Fibroblast of gingiva (primary cell): ENCODE measurements around the gene OR6N1.

ENCODE experiments used
- DNase-seq: peaks from one replicate; pipeline ENCODE4 v3.0.0-alpha.2; 2011; ENCODE audit warnings: low read depth

Gene OR6N1

GRCh38 chr1:158735848-158736247 lies 36.1 kb downstream of the OR6N1 start:
- no peak for DNase-seq

- no peak for DNase-seq
Measured at GRCh38 chr1:158732524-158732923, 39.5 kb downstream of the OR6N1 start.

GRCh38 chr1:158731707-158732106 lies 40.3 kb downstream of the OR6N1 start:
- no peak for DNase-seq

GRCh38 chr1:158730453-158730852 lies 41.5 kb downstream of the OR6N1 start:
- no peak for DNase-seq

- no peak for DNase-seq
Measured at GRCh38 chr1:158728510-158729225, 43.3 kb downstream of the OR6N1 start.

- DNase-seq, result no peak
Measured at GRCh38 chr1:158724442-158724841, 47.6 kb downstream of the OR6N1 start.

GRCh38 chr1:158720620-158721019 lies 51.4 kb downstream of the OR6N1 start, which contains the start of gene OR6K3:
TSS of gene OR6K3 (minus strand) at chr1:158720720. CDS start at chr1:158718115, 2,605 bp downstream.
- no peak for DNase-seq

GRCh38 chr1:158719664-158720063 lies 52.3 kb downstream of the OR6N1 start:
- no peak for DNase-seq

- DNase-seq, result no peak
Measured at GRCh38 chr1:158717344-158717743, 54.7 kb downstream of the OR6N1 start.

GRCh38 chr1:158716335-158716734 lies 55.7 kb downstream of the OR6N1 start:
- DNase-seq, result no peak

- DNase-seq, result no peak
Measured at GRCh38 chr1:158714754-158715153, 57.2 kb downstream of the OR6N1 start.
